ENCODE results near the gene GALNT6.

The GALNT6 gene

DNA sequence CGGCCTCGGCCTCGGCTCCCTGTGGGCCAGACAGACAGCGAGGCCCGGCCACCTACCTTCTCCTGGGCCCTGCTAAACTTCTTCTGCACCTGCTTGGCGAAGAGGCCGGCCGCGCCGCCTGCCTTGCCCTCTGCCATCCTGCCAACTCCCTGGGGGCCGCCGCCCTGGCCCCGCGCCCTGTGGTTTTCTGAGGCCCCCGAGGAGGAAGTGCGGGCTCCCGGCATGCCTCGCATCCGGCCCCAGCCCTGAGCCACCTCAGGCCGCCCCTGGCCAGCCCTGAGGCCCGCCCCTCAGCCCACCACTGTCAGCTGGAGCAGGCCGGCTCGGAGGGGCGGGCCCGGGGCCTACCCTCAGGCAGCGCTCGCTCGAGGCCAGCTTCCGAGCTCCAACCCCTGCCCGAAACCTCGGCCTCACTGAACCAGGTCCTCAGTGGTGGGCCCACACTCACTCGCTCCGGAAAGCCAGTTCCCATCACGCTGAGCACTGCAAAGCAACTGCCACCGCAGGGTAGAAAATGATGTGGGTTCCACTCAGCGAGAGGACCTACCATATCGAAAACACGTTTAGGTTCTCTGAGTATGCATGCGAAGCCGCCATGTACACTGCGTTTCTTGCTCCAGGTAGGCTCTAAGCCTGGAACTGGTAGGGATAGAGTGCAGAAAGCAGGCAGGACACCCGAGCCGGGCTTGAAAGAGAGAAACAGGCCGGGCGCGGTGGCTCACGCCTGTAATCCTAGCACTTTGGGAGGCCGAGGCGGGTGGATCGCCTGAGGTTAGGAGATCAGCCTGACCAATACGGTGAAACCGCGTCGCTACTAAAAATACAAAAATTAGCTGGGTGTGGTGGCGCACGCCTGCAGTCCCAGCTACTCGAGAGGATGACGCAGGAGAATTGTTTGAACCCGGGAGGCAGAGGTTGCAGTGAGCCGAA, 67.0 kb downstream of the GALNT6 start, which contains the start of gene BIN2:
Gene BIN2 (minus strand): TSS at position 209 of the 930 bp plus-strand sequence. CDS start 72 bp downstream, at position 137.
- H3K9ac ChIP-seq (ENCODE audit: low read depth, low read length, poor library complexity, severe bottlenecking), result peak within 1 kb of the TSS; percentile 100
- H3K36me3 ChIP-seq (ENCODE audit: insufficient read depth, low read length), result no peaks in the 10 kb centered on the region
- peak within 1 kb of the TSS; percentile 83 for H3K4me2 ChIP-seq (ENCODE audit: low read depth, low read length, poor library complexity, severe bottlenecking)
- no peaks in the 10 kb centered on the region for H3K9me2 ChIP-seq (replicated peaks; ENCODE audit: low read depth, low read length)
- TF ChIP-seq, protein P1, sequence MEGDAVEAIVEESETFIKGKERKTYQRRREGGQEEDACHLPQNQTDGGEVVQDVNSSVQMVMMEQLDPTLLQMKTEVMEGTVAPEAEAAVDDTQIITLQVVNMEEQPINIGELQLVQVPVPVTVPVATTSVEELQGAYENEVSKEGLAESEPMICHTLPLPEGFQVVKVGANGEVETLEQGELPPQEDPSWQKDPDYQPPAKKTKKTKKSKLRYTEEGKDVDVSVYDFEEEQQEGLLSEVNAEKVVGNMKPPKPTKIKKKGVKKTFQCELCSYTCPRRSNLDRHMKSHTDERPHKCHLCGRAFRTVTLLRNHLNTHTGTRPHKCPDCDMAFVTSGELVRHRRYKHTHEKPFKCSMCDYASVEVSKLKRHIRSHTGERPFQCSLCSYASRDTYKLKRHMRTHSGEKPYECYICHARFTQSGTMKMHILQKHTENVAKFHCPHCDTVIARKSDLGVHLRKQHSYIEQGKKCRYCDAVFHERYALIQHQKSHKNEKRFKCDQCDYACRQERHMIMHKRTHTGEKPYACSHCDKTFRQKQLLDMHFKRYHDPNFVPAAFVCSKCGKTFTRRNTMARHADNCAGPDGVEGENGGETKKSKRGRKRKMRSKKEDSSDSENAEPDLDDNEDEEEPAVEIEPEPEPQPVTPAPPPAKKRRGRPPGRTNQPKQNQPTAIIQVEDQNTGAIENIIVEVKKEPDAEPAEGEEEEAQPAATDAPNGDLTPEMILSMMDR (conservative IDR thresholded peaks at IDR 0.05; ENCODE audit: low read length), result no peak
- TF ChIP-seq EZH2phosphoT487 (IDR thresholded peaks at IDR 0.05; ENCODE audit: borderline replicate concordance), result no peak
- peak within 1 kb of the TSS; percentile 86 for H3K4me3 ChIP-seq (ENCODE audit: low read length, poor library complexity, severe bottlenecking)
- H3K27me3 ChIP-seq (ENCODE audit: insufficient read depth, low read length, poor library complexity, severe bottlenecking), result no peaks in the 10 kb centered on the region
- H3F3A ChIP-seq (ENCODE audit: low read depth), result peaks cover 18% of the 10 kb centered on the region
- peaks cover 47% of the 10 kb centered on the region for H3K79me2 ChIP-seq (ENCODE audit: insufficient read depth, low read length)
- no peaks in the 10 kb centered on the region for H3K9me3 ChIP-seq (ENCODE audit: insufficient read depth, low read depth, low read length)
- no peak within 1 kb of the TSS for H2AFZ ChIP-seq (ENCODE audit: low read length)
- no peaks in the 10 kb centered on the region for H4K20me1 ChIP-seq (ENCODE audit: insufficient read depth, low read length, poor library complexity, severe bottlenecking)
- H3K4me1 ChIP-seq (ENCODE audit: insufficient read depth, low read length, poor library complexity, severe bottlenecking), result peaks cover 84% of the 10 kb centered on the region

DNA sequence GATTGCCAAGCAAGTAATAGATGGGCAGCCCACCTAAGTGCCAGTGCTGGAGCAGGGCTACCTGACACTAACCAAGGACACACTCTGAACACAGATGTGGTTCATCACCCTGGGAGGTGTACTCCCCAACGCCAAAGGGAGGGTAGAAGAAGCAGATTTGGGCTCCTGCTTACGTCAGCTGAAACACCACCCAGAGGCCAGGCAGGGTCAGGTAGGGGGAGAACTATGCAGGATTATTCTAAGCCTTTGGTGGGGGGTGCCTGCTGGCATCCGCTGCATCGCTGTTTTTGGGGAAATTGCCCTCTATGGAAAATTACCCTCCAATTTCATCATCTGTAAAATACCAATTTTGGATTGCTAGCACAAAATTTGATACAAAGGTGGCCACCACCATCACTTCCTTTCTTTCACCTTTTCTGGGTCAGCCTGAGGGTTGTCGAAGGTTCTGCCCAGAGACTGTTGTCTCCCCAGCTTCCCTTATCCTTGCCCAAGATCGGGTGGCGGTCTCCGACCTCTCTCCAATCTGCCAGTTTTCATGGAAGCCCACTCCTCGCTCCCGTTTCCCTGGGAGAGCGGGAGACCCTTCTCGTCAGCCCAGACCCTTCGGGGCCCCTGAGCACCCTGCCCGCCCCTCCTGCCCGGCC, 67.8 kb downstream of the GALNT6 start:
- H3K27me3 ChIP-seq (ENCODE audit: insufficient read depth, low read length, poor library complexity, severe bottlenecking), result no peaks in the 10 kb centered on the region
- H3F3A ChIP-seq (ENCODE audit: low read depth), result peaks cover 20% of the 10 kb centered on the region
- H2AFZ ChIP-seq (ENCODE audit: low read length), result no peak overlapping the region
- peak overlapping the region; percentile 83 for H3K4me2 ChIP-seq (ENCODE audit: low read depth, low read length, poor library complexity, severe bottlenecking)
- H3K9me2 ChIP-seq (replicated peaks; ENCODE audit: low read depth, low read length), result no peaks in the 10 kb centered on the region
- TF ChIP-seq EZH2phosphoT487 (IDR thresholded peaks at IDR 0.05; ENCODE audit: borderline replicate concordance), result no peak
- TF ChIP-seq, protein P1 (conservative IDR thresholded peaks at IDR 0.05; ENCODE audit: low read length), result peak; percentile 36
- H3K4me1 ChIP-seq (ENCODE audit: insufficient read depth, low read length, poor library complexity, severe bottlenecking), result peaks cover 82% of the 10 kb centered on the region
- no peaks in the 10 kb centered on the region for H3K9me3 ChIP-seq (ENCODE audit: insufficient read depth, low read depth, low read length)
- H4K20me1 ChIP-seq (ENCODE audit: insufficient read depth, low read length, poor library complexity, severe bottlenecking), result no peaks in the 10 kb centered on the region
- H3K36me3 ChIP-seq (ENCODE audit: insufficient read depth, low read length), result no peaks in the 10 kb centered on the region
- peak overlapping the region; percentile 86 for H3K4me3 ChIP-seq (ENCODE audit: low read length, poor library complexity, severe bottlenecking)
- peaks cover 50% of the 10 kb centered on the region for H3K79me2 ChIP-seq (ENCODE audit: insufficient read depth, low read length)
- peak overlapping the region; percentile 100 for H3K9ac ChIP-seq (ENCODE audit: low read depth, low read length, poor library complexity, severe bottlenecking)

DNA sequence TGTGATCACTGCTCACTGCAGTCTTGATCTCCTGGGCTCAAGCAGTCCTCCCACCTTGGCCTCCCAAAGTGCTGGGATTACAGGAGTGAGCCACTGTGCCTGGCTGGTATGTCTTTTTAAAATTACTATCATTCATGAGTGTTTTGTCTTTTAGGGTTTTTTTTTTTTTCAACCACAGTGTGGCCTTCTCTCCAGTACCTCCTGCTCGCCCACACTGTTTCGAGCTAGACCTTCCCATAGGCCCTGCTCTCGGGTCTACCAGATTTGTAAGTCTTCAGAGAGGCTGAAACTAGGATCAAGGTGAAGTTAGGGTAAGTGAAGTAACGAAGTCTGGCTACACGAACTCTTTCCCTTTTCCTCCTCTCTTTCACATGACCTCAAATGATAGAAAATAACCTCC, 68.8 kb downstream of the GALNT6 start:
- TF ChIP-seq, protein P1 (conservative IDR thresholded peaks at IDR 0.05; ENCODE audit: low read length), result no peak
- no peak for TF ChIP-seq EZH2phosphoT487 (IDR thresholded peaks at IDR 0.05; ENCODE audit: borderline replicate concordance)
- H3K27me3 ChIP-seq (ENCODE audit: insufficient read depth, low read length, poor library complexity, severe bottlenecking), result no peaks in the 10 kb centered on the region
- no peaks in the 10 kb centered on the region for H3K36me3 ChIP-seq (ENCODE audit: insufficient read depth, low read length)
- H3F3A ChIP-seq (ENCODE audit: low read depth), result peaks cover 20% of the 10 kb centered on the region
- no peaks in the 10 kb centered on the region for H3K9me2 ChIP-seq (replicated peaks; ENCODE audit: low read depth, low read length)
- H3K4me3 ChIP-seq (ENCODE audit: low read length, poor library complexity, severe bottlenecking), result peak overlapping the region; percentile 86
- H4K20me1 ChIP-seq (ENCODE audit: insufficient read depth, low read length, poor library complexity, severe bottlenecking), result no peaks in the 10 kb centered on the region
- no peaks in the 10 kb centered on the region for H3K9me3 ChIP-seq (ENCODE audit: insufficient read depth, low read depth, low read length)
- H3K79me2 ChIP-seq (ENCODE audit: insufficient read depth, low read length), result peaks cover 56% of the 10 kb centered on the region
- no peak overlapping the region for H2AFZ ChIP-seq (ENCODE audit: low read length)
- peak overlapping the region; percentile 100 for H3K9ac ChIP-seq (ENCODE audit: low read depth, low read length, poor library complexity, severe bottlenecking)
- peak overlapping the region; percentile 83 for H3K4me2 ChIP-seq (ENCODE audit: low read depth, low read length, poor library complexity, severe bottlenecking)
- H3K4me1 ChIP-seq (ENCODE audit: insufficient read depth, low read length, poor library complexity, severe bottlenecking), result peaks cover 78% of the 10 kb centered on the region

Data from Loucy (cell line).